Naive thymus-derived CD4-positive, alpha-beta T cell (primary cell): Measurements from ENCODE around the gene GCNT3. TPM values are rescaled to one million over a fixed set of nuclear protein-coding genes. Genes with fewer than 3 reads are reported as not detected.

Experiments
- ATAC-seq: fragments of 150-1000 bp; cut with Tn5 transposase; 2 replicates; pipeline ENCODE4 v1.10.0; 2021; ENCODE audit warnings: mild to moderate bottlenecking, moderate library complexity
- CTCF ChIA-PET: fragments of 350-600 bp; sonication (Branson Sonifier 250); formaldehyde crosslinking; loops from one replicate; lab custom pipeline; 2021; ENCODE audit warnings: antibody characterized with exemption; lab: Charles Lee
- POLR2A ChIA-PET: fragments of 350-600 bp; sonication (Branson Sonifier 250); formaldehyde crosslinking; loops from one replicate; lab custom pipeline; 2021; ENCODE audit warnings: antibody characterized with exemption, inconsistent platforms; lab: Charles Lee
- DNase-seq, 9 donors: peaks; one replicate each; pipeline versions ENCODE4 v3.0.0 to v3.0.0-alpha.2; 2020 to 2022; ENCODE audit warnings: mixed read lengths in 1 of 9
- H3K27ac ChIP-seq: one replicate; pipeline ENCODE4 v1.7.0; 2013; ENCODE audit warnings: mild to moderate bottlenecking, low read depth, low read length, moderate library complexity
- H3K27me3 ChIP-seq, 2 donors: one replicate each; pipeline ENCODE4 v1.7.0; 2013; ENCODE audit warnings: low read length in 2 of 2, mild to moderate bottlenecking in 2 of 2, moderate library complexity in 2 of 2; ENCODE audit not compliant: control insufficient read depth in 2 of 2, insufficient read depth in 2 of 2
- H3K36me3 ChIP-seq, 3 experiments: 1 replicate in 2 of 3; 2 replicates in 1 of 3; pipeline ENCODE4 v1.7.0; 2013; ENCODE audit warnings: low read length in 3 of 3, mild to moderate bottlenecking in 3 of 3, moderate library complexity in 1 of 3; ENCODE audit not compliant: insufficient read depth in 3 of 3, control insufficient read depth in 2 of 3
- H3K4me1 ChIP-seq, 2 donors: one replicate each; pipeline ENCODE4 v1.7.0; 2013; ENCODE audit warnings: low read length in 2 of 2, mild to moderate bottlenecking in 2 of 2, moderate library complexity in 1 of 2; ENCODE audit not compliant: control insufficient read depth in 2 of 2, insufficient read depth in 2 of 2
- H3K4me3 ChIP-seq: 2 replicates; pipeline ENCODE4 v1.7.0; 2013; ENCODE audit warnings: mild to moderate bottlenecking, low read length
- H3K9me3 ChIP-seq, 3 experiments: 1 replicate in 2 of 3; 2 replicates in 1 of 3; pipeline ENCODE4 v1.7.0; 2013; ENCODE audit warnings: low read length in 3 of 3; ENCODE audit not compliant: control insufficient read depth in 2 of 3
- H3K27ac Mint-ChIP-seq, 9 donors: one replicate each; pipeline ENCODE4 v1.8.0; 2020 to 2022; ENCODE audit warnings: mixed read lengths in 9 of 9, mild to moderate bottlenecking in 8 of 9, moderate library complexity in 5 of 9, inconsistent platforms in 2 of 9
- H3K27me3 Mint-ChIP-seq, 5 donors: one replicate each; pipeline ENCODE4 v1.8.0; 2021 to 2022; ENCODE audit warnings: mixed read lengths in 5 of 5, mild to moderate bottlenecking in 1 of 5
- H3K36me3 Mint-ChIP-seq, 5 donors: one replicate each; pipeline ENCODE4 v1.8.0; 2020 to 2022; ENCODE audit warnings: mixed read lengths in 5 of 5, mild to moderate bottlenecking in 3 of 5, inconsistent platforms in 1 of 5
- H3K4me1 Mint-ChIP-seq, 7 donors: one replicate each; pipeline ENCODE4 v1.8.0; 2020 to 2022; ENCODE audit warnings: mixed read lengths in 7 of 7, mild to moderate bottlenecking in 3 of 7, inconsistent platforms in 1 of 7
- H3K4me3 Mint-ChIP-seq, 10 donors: one replicate each; pipeline ENCODE4 v1.8.0; 2020 to 2022; ENCODE audit warnings: mild to moderate bottlenecking in 10 of 10, mixed read lengths in 10 of 10, moderate library complexity in 6 of 10, inconsistent platforms in 2 of 10
- H3K9me3 Mint-ChIP-seq, 11 donors: one replicate each; pipeline ENCODE4 v1.8.0; 2020 to 2022; ENCODE audit warnings: mixed read lengths in 11 of 11, mild to moderate bottlenecking in 4 of 11, inconsistent platforms in 1 of 11, moderate library complexity in 1 of 11
- intact Hi-C, 2 donors: fragments of 100-400 bp; cut with micrococcal nuclease; formaldehyde crosslinking; loops; one replicate each; pipeline ENCODE4 v1.15.1; 2023
- polyA plus RNA-seq, 2 donors: library from polyadenylated mRNA; unstranded; fragments of 300-500 nt; fragmentation: Illumina TruSeq; gene quantifications; one replicate each; pipeline ENCODE4 v1.2.3, GENCODE V29; 2021
- total RNA-seq, 6 experiments: library from RNA in 5 of 6; stranded (reverse) in 5 of 6; gene quantifications; 1 replicate in 5 of 6; 2 replicates in 1 of 6; pipeline ENCODE4 v1.2.3 and lab custom pipeline; 2021 to 2026

GCNT3 gene
- total and polyA plus RNA-seq, 7 experiments from 2014 or later: not detected

GRCh38 chr15:59594991-59595390 lies 16.6 kb upstream of the GCNT3 start:
- no peak overlapping the region for H3K4me3 ChIP-seq
- H3K27ac ChIP-seq: no peak overlapping the region
- POLR2A ChIA-PET: no interaction called here
- Mint-ChIP-seq H3K9me3 (peaks cover 0 to 3% (median 0%) of the 10 kb centered on the region in 11 donors), H3K36me3 (no peaks in the 10 kb centered on the region), H3K27me3 (peaks cover 4 to 20% (median 11%) of the 10 kb centered on the region in 5 donors), H3K4me1 (peaks cover 7 to 13% (median 8%) of the 10 kb centered on the region in 7 donors), H3K4me3 (no peak overlapping the region), H3K27ac (no peak overlapping the region)
- ATAC-seq: no peak
- CTCF ChIA-PET: interaction anchor here (0.6 kb wide), 1 partner anchor 53 kb away, joined by 4 read pairs; no protein-coding TSS in a partner anchor
- H3K27me3 ChIP-seq: no peaks in the 10 kb centered on the region
- no peak for DNase-seq
- H3K9me3 ChIP-seq: no peaks in the 10 kb centered on the region
- no peaks in the 10 kb centered on the region for H3K4me1 ChIP-seq
- no peaks in the 10 kb centered on the region for H3K36me3 ChIP-seq
- intact Hi-C loops: no loop called here

GRCh38 chr15:59595434-59595915 lies 16.1 kb upstream of the GCNT3 start:
- H3K36me3 ChIP-seq: no peaks in the 10 kb centered on the region
- Mint-ChIP-seq H3K9me3 (peaks cover 0 to 7% (median 2%) of the 10 kb centered on the region in 11 donors), H3K4me1 (peaks cover 5 to 10% (median 8%) of the 10 kb centered on the region in 7 donors), H3K4me3 (no peak overlapping the region), H3K27me3 (peaks cover 4 to 20% (median 16%) of the 10 kb centered on the region in 5 donors), H3K36me3 (no peaks in the 10 kb centered on the region), H3K27ac (no peak overlapping the region)
- no peak for ATAC-seq
- ChIA-PET CTCF (no interaction called here), POLR2A (no interaction called here)
- no peak for DNase-seq
- H3K4me1 ChIP-seq: no peaks in the 10 kb centered on the region
- H3K9me3 ChIP-seq: no peaks in the 10 kb centered on the region
- H3K27me3 ChIP-seq: no peaks in the 10 kb centered on the region
- no peak overlapping the region for H3K4me3 ChIP-seq
- intact Hi-C loops: no loop called here
- H3K27ac ChIP-seq: no peak overlapping the region

DNA sequence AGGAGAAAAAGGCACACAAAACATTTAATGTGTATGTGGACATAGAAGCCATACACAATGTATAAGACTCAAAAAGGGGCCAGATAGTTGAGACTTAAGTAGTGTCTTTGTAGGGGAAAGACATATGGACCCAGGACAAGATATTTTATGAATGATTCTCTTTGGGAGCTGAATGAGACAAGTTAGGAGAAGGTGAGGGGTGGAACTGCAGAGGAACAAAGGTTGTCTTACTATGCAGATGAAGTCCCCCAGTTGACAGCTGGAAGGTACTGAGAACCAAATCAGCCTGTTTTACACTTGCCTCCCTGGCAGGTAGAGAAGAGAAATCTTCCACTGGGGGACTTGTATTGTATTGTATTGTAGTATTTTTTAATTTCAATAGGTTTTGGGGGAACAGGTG lies 14.9 kb upstream of the GCNT3 start:
- H3K9me3 Mint-ChIP-seq: peaks cover 0 to 14% (median 6%) of the 10 kb centered on the region in 11 donors
- Histone ChIP-seq H3K36me3 (no peaks in the 10 kb centered on the region), H3K4me3 (no peak overlapping the region), H3K4me1 (no peaks in the 10 kb centered on the region), H3K27me3 (no peaks in the 10 kb centered on the region), H3K27ac (no peak overlapping the region), H3K9me3 (peaks cover 0 to 5% (median 0%) of the 10 kb centered on the region in 3 experiments)
- peaks cover 4 to 26% (median 20%) of the 10 kb centered on the region in 5 donors for H3K27me3 Mint-ChIP-seq
- CTCF ChIA-PET: no interaction called here
- POLR2A ChIA-PET: no interaction called here
- intact Hi-C loops: no loop called here
- DNase-seq (no peak), ATAC-seq (no peak)
- H3K4me3 Mint-ChIP-seq: no peak overlapping the region
- no peak overlapping the region for H3K27ac Mint-ChIP-seq
- no peaks in the 10 kb centered on the region for H3K36me3 Mint-ChIP-seq
- peaks cover under 1 to 2% (median 1%) of the 10 kb centered on the region in 7 donors for H3K4me1 Mint-ChIP-seq

DNA sequence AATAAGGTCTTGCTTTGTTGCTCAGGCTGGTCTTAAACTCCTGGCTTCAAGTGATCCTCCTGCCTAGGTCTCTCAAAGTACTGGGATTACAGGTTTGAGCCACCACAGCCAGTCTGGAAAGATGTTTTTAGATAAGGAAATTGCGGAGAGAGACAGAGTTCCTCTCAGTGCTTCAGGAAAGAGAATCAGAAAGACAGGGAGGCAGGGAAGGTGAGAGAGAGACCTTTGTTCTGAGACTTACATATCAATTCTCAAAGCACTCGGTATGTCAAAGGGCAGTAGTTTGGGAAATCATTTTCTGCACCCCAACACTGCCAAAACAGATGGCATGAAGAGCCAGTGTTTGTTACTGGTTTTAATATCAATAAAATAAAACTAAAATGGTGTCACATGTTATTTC lies 13.1 kb upstream of the GCNT3 start:
- Mint-ChIP-seq H3K36me3 (peaks cover 0 to 4% (median 3%) of the 10 kb centered on the region in 5 donors), H3K27ac (no peak overlapping the region), H3K27me3 (peaks cover 4 to 29% (median 22%) of the 10 kb centered on the region in 5 donors), H3K9me3 (peaks cover 3 to 32% (median 15%) of the 10 kb centered on the region in 11 donors), H3K4me3 (peak overlapping the region in 1 of 10 donors; percentile 39), H3K4me1 (no peaks in the 10 kb centered on the region)
- H3K9me3 ChIP-seq: peaks cover 0 to 7% (median 0%) of the 10 kb centered on the region in 3 experiments
- DNase-seq (no peak), ATAC-seq (no peak)
- ChIA-PET CTCF (no interaction called here), POLR2A (no interaction called here)
- H3K4me1 ChIP-seq: no peaks in the 10 kb centered on the region
- intact Hi-C loops: no loop called here
- no peaks in the 10 kb centered on the region for H3K36me3 ChIP-seq
- H3K27ac ChIP-seq: no peak overlapping the region
- no peak overlapping the region for H3K4me3 ChIP-seq
- H3K27me3 ChIP-seq: no peaks in the 10 kb centered on the region

DNA sequence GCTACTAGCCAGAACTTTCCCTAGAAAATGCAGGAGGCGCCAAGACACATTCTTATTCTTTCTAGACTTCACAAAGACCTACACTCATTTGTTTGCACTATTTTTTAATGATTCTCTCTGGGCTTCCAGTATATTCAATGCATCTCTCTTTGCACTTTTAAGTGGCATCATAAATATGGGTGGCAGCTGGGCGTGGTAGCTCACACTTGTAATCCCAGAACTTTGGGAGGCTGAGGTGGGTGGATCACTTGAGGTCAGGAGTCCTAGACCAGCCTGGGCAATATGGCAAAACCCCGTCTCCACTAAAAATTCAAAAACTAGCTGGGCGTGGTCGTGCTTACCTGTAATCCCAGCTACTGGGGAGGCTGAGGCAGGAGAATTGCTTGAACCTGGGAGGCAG lies 5.6 kb upstream of the GCNT3 start:
- ChIA-PET POLR2A (no interaction called here), CTCF (no interaction called here)
- Histone ChIP-seq H3K36me3 (no peaks in the 10 kb centered on the region), H3K4me3 (no peak overlapping the region), H3K27me3 (no peaks in the 10 kb centered on the region), H3K27ac (no peak overlapping the region), H3K4me1 (no peaks in the 10 kb centered on the region), H3K9me3 (peaks cover 0 to 14% (median 0%) of the 10 kb centered on the region in 3 experiments)
- H3K9me3 Mint-ChIP-seq: peaks cover 8 to 44% (median 22%) of the 10 kb centered on the region in 11 donors
- intact Hi-C loops: no loop called here
- H3K27ac Mint-ChIP-seq: no peak overlapping the region
- ATAC-seq (no peak), DNase-seq (no peak)
- H3K4me3 Mint-ChIP-seq: no peak overlapping the region
- H3K27me3 Mint-ChIP-seq: peaks cover 7 to 31% (median 25%) of the 10 kb centered on the region in 5 donors
- H3K36me3 Mint-ChIP-seq: peaks cover 0 to 12% (median 9%) of the 10 kb centered on the region in 5 donors
- H3K4me1 Mint-ChIP-seq: no peaks in the 10 kb centered on the region

GRCh38 chr15:59609730-59610712 lies 1.6 kb upstream of the GCNT3 start:
- Mint-ChIP-seq H3K27ac (peak overlapping the region in 1 of 9 donors; percentile 47), H3K4me1 (peaks cover 3 to 10% (median 6%) of the 10 kb centered on the region in 7 donors), H3K4me3 (no peak overlapping the region), H3K36me3 (peaks cover 0 to 3% (median 2%) of the 10 kb centered on the region in 5 donors), H3K27me3 (peaks cover 13 to 33% (median 28%) of the 10 kb centered on the region in 5 donors), H3K9me3 (peaks cover 0 to 16% (median 3%) of the 10 kb centered on the region in 11 donors)
- no peaks in the 10 kb centered on the region for H3K4me1 ChIP-seq
- no peak overlapping the region for H3K4me3 ChIP-seq
- no peak for DNase-seq
- ATAC-seq: no peak
- intact Hi-C loops: no loop called here
- H3K36me3 ChIP-seq: no peaks in the 10 kb centered on the region
- ChIA-PET POLR2A (interaction anchor here (0.6 kb wide), 1 partner anchor 16 kb away, joined by 3 read pairs; no protein-coding TSS in a partner anchor), CTCF (no interaction called here)
- H3K27ac ChIP-seq: no peak overlapping the region
- no peaks in the 10 kb centered on the region for H3K9me3 ChIP-seq
- H3K27me3 ChIP-seq: no peaks in the 10 kb centered on the region
